ENCODE measurements around the gene GPR183.
"Not testable (repeated sequence)": the region's sequence is repeated elsewhere in the genome, so short reads cannot be mapped to it uniquely, and the experiment has no call there.

Gene GPR183

DNA sequence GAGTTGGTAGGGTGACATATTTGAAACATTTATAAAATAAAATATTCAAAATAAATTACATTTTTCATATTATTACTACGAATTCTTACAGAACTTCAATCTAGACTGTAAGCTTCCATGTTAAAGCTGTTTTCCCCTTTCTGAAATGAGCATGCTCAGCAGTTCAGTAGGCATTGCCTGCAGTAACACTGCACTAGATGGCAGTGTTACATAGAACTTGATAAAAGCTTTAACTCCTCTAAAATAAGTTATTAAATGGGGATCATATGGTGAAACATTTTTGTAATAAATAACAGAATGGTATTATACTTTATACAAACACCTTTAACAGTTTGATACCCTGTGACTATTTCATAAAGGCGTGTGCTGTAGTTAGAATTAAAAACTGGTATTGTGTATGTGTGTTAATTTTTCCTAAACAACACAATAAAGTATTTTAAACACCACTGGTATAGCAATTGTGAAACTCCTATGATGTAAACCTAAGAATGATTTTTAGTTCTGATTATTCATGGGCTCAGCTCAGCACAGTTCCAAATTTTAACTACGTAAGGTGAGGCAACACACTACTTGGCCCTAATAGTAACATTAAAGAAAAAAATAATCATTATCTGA is 37.5 kb downstream of the GPR183 start:
- DNase-seq (ENCODE audit: low spot score), result peak; percentile 57

GRCh38 chr13:99268822-99269221 is 38.4 kb downstream of the GPR183 start:
- no peak for DNase-seq (ENCODE audit: low spot score)

- DNase-seq (ENCODE audit: low spot score), result no peak
These were observed 39.3 kb downstream of the GPR183 start for GRCh38 chr13:99267927-99268326.

GRCh38 chr13:99266827-99267226 is 40.4 kb downstream of the GPR183 start:
- no peak for DNase-seq (ENCODE audit: low spot score)

DNA sequence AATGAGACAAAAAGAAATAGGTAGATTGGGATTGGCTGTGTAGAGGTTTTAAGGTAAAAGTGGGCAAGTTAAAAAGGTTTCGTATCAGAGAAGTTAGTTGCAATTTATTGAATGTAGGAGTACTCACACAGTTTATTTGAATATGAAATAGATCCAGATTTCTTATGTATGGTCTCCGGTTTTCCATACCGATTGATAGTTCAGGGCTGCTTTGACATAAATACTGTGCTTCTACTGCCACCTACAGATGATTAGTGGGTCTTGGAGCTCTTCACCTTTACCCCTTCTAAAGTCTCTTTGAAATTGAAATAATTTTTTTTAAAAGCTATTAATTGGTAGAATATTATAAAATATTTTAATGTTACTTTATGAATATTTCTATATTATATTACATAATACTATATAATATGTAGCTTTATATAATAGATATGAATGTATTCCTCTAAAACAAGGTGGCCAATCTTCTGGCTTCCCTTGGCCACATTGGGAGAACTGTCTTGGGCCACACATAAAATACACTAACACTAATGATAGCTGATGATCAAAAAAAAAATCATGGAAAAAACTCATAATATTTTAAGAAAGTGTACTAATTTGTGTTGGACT is 41.3 kb downstream of the GPR183 start:
- DNase-seq (ENCODE audit: low spot score), result peak; percentile 60

DNA sequence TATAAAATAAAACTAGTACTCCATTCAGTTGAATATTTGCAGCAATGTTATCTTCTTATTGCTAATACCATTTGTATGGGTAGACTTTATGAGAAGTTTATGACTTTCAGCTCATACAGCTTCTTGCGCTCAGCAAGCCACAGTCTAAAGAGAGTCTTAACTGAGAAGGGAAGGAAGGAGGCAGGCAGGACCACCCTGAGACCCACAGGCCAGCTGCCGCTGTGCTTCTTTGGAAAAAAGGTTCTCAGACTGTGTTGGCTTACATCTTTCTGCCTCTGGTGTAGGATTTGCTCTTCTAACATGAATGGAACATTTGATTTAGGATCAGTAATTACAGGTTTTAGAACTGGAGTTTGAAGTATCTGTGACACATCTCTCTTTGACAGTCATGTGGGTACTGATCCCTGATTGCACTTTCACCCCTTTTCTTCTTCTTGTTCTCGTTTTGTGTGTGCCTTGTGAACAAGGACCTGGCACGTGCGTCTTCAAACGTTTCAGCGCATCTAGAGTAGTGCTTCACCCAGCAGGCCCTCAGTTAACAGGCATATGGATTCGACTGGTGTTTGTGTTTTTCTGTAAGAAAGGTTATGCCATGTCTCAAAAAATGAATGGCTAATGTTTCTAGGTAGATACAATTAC is 41.9 kb downstream of the GPR183 start:
- DNase-seq (ENCODE audit: low spot score), result no peak

DNA sequence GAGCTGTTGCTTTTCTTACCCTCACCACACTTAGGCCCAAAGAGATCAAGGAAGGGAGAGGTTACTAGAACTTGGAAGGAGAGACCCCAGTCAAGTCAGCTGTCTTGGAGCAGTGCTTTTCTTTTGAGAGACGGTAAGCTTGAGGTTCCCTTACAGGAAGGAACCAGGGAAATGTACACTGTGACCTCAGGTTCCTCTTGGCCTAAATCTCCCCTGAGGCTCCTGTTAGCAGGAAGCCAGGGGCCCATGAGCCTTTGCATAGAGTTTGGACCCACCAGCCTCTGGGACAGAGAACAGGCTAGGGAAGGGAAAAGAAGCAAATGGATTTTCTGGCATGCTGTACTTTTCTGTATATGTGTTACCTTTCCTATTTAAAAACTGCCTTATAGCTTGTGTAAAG is 43.1 kb downstream of the GPR183 start:
- no peak for DNase-seq (ENCODE audit: low spot score)

DNA sequence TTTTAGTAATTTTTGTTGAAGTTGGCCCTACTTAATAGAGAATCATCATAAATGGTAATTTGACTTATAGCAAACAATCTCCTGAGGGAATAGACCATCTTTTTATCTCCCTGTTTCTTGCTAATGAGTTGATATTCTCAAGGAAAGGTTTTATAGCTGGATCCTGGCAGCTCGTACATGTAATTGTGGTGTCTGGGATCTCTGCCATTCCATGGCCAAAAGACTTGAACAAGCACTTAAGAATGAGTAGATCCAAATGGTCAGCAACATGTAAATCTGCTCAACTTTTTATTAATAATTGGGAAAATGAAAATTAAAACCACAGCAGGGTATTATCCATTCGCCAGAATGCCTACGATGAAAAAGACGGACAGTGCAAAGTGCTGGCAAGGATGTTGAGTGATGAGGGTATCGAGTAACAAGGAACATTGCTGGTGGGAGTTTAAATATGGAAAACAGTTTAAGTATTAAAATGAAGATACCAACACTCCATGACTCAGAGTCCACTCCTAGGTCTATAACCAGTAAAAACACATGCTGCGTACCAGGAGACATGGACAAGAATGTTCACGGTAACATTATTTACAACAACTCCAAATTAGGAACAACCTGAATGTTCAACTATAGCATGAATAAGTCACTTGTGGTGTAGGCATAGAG is 43.9 kb downstream of the GPR183 start:
- DNase-seq (ENCODE audit: low spot score), result no peak

- no peak for DNase-seq (ENCODE audit: low spot score)
These were observed 46.1 kb downstream of the GPR183 start for GRCh38 chr13:99261059-99261458.

- DNase-seq (ENCODE audit: low spot score), result no peak
These were observed 47.0 kb downstream of the GPR183 start for GRCh38 chr13:99260216-99260615.

GRCh38 chr13:99258946-99259345 is 48.3 kb downstream of the GPR183 start:
- no peak for DNase-seq (ENCODE audit: low spot score)

DNA sequence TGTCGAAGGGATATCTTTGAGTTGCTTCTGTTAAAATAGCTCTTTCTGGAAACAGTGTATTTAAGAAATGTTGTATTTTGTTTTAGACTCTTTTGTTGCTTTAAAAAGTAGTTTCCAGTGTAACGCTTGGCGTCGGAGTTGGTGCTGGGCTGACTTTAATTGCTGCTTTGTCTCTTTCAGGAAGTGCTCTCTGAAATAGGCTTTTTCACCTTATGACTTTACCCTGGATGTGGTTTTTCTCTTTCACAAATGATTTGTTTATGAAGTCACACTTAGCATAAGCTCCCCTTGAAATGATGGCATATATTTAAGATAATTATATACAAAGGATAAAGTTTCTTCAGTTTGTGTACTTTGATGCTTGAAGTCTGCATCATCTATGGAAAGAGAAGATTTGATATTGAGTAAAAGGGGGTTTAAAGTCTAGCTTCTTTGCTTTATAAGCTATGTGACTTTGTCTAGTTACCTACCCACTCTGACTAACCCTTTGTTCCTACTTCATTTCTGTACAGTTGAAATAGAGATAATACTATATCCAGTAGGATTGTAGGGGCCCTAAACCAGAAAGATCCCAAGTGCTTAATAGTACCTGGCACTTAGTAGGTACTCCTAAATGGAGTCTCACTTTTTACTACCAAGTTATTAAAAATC is 48.9 kb downstream of the GPR183 start, which contains the start of gene GPR18:
TSS of gene GPR18 (minus strand) at position 170 of the 651 bp plus-strand sequence. CDS start 2,507 bp downstream, outside the sequence.
- no peak for DNase-seq (ENCODE audit: low spot score)

GRCh38 chr13:99257291-99257690 is 49.9 kb downstream of the GPR183 start:
- no peak for DNase-seq (ENCODE audit: low spot score)

DNA sequence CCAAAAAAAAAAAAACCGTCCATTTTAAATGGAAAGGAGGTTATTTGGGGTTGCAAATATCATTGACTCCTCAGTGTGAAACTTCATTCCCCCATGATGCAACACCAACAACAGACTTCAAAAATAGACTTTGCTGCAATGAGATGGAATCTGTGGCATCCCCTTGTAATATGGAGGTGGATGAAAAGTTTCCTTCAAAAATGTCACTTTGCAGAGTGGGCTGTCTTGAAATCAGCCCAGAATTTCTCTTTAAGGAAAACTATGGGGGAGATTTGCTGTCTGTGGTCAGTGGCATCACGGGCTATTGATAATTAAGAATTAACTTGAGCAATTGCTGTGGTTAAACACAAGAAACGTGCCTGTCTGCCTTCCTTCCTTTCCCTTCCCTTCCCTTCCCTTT is 50.5 kb downstream of the GPR183 start:
- no peak for DNase-seq (ENCODE audit: low spot score)

GRCh38 chr13:99256283-99256682 is 50.9 kb downstream of the GPR183 start:
- no peak for DNase-seq (ENCODE audit: low spot score)

DNA sequence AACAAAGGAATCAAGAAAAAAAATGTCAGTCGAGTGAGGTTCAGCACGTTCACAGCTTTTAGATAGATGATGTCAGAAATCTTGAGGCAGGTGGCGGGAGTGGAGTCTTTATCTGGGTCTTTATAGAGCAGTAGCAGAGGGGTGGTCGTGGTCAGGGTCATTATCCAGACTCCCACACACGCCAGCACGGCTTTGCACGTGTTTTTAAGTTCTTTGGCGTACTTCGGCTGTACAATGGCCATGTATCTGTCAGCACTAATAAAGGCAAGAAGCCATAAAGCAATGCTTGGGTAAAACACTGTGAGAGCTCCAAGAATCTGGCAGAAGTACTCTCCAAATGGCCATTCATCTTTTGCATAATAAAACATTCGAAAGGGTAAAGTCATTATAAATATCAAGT is 51.9 kb downstream of the GPR183 start:
- no peak for DNase-seq (ENCODE audit: low spot score)

GRCh38 chr13:99254830-99255229 is 52.4 kb downstream of the GPR183 start:
- no peak for DNase-seq (ENCODE audit: low spot score)

DNA sequence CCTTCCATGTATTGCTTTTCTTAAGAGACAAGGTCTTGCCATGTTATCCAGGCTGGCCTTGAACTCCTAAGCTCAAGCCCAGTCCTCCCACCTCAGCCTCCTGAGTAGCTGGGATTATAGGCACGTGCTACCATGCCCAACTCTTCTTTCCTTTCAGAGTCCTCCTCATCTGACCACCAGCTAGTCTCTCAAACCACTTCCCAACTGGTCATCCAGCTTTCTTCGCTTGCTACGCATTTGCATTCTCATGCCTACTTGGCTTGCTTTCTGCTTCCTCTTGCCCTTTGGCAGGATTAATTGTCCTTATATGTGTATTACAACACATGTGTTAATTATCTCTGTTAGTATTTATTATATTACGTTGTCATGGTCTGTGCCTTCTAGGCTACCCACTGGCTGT is 55.3 kb downstream of the GPR183 start:
- no peak for DNase-seq (ENCODE audit: low spot score)

DNA sequence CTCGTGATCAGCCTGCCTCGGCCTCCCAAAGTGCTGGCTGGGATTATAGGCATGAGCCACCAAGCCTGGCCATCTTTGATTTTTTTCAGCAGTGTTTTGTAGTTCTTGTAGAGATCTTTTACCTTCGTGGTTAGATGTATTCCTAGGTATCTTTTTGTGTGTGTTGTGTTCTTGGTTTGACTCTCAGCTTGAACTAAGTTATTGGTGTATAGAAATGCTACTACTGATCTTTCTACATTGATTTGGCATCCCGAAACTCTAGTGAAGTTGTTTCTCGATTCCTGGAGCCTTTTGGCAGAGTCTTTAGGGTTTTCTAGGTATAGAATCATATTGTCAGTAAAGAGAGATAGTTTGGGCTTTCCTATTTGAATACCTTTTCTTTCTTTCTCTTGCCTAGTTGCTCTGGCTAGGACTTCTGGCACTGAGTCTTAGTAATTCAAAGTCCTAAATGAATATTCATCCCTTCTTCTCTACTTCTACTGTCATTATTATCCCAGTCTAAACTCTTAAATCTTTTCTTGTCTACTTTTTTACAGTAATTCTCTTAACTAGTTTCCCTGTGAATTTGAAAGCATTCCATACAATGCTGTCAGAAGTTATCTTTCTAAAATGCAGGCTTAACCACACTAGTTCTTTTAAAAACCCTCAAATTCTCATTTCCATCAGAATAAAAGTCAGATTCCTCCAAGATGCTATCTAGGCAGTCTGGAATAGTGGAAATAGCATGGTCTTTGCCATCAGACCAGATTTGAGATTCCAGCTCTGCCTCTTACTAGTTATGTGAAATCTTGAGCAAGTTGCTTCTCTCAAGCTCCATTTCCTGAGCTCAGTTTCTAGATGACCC is 56.0 kb downstream of the GPR183 start:
- no peak for DNase-seq (ENCODE audit: low spot score)

GRCh38 chr13:99249606-99250005 is 57.6 kb downstream of the GPR183 start:
- not testable (repeated sequence) for DNase-seq (ENCODE audit: low spot score)

DNA sequence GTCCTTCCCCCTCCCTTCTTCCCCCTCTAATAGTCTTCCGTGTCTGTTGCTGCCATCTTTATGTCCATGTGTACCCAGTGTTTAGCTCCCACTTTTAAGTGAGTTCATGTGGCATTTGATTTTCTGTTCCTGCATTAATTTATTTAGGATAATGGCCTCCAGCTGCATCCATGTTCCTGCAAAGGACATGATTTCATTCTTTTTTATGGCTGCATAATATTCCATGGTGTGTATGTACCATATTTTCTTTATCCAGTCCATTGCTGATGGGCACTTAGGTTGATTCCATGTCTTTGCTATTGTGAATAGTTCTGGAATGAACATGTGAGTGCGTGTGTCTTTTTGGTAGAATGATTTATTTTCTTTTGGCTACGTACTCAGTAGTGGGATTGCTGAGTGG is 58.0 kb downstream of the GPR183 start:
- not testable (repeated sequence) for DNase-seq (ENCODE audit: low spot score)

DNA sequence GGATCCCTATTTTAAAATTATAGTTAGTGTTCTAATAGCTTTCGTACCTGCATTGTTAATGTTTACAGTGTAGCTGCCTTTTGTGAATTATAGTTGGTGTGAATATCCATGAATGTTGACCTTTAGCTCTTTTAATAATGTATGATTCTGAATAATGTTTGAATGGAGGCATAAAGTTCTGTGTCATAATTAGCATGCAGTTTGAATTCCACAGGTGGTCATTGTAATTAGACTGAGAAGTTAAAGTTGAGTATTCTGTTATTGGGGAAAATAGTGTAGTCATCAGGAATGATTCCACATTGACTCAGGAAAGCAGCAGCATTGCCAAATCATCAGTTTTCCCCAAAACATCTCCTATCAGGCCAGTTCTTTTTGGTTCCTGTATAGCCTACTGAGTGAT is 61.1 kb downstream of the GPR183 start:
- DNase-seq (ENCODE audit: low spot score), result no peak

Measured in globus pallidus (tissue), 1 donor.